K562 (cell line): Measurements from ENCODE around the gene GRIK1. TPM values are rescaled to one million over a fixed set of nuclear protein-coding genes. Genes with fewer than 3 reads are reported as not detected.

Experiments used
- ATF7 ChIP-seq: fragments of 450-650 bp; IDR thresholded peaks from 2 replicates; pipeline ENCODE4 v1.7.1; 2014; ENCODE audit warnings: mild to moderate bottlenecking, moderate library complexity
- BACH1 ChIP-seq: fragments of 200-800 bp; sonication (Bioruptor generic); IDR thresholded peaks from 2 replicates; pipeline ENCODE4 v1.6.1; 2016; ENCODE audit warnings: missing genetic modification characterization, missing compliant biosample characterization
- CEBPB ChIP-seq: fragments of 450-650 bp; IDR thresholded peaks from 2 replicates; pipeline ENCODE4 v1.6.1; 2016; ENCODE audit warnings: missing genetic modification characterization, missing compliant biosample characterization
- ELF4 ChIP-seq: fragments of 450-650 bp; formaldehyde crosslinking; IDR thresholded peaks from 2 replicates; pipeline ENCODE4 v1.4.0; 2022; ENCODE audit warnings: missing genetic modification characterization
- FOXA1 ChIP-seq: fragments of 450-650 bp; IDR thresholded peaks from 2 replicates; pipeline ENCODE4 v1.6.1; 2016; ENCODE audit warnings: mild to moderate bottlenecking, borderline replicate concordance
- RFX1 ChIP-seq: fragments of 450-650 bp; IDR thresholded peaks from 2 replicates; pipeline ENCODE4 v1.6.1; 2016; ENCODE audit warnings: mild to moderate bottlenecking, moderate library complexity
- SREBF1 ChIP-seq: fragments of 150-350 bp; IDR thresholded peaks from 2 replicates; pipeline ENCODE4 v1.6.1; 2014; ENCODE audit warnings: antibody characterized with exemption, low read depth, low read length, borderline replicate concordance
- TBL1XR1 ChIP-seq, 2 experiments: IDR thresholded peaks; 2 replicates each; pipeline ENCODE4 v1.6.1; 2012; ENCODE audit warnings: improper control_type of control experiment in 2 of 2, low read length in 2 of 2, mild to moderate bottlenecking in 1 of 2
- TCFL5 ChIP-seq: fragments of 250-450 bp; sonication (Bioruptor Pico); conservative IDR thresholded peaks from 2 replicates; pipeline ENCODE4 v1.6.1; 2021; ENCODE audit warnings: mild to moderate bottlenecking, moderate library complexity, matching md5 sums
- ZFX ChIP-seq: sonication (generic); formaldehyde crosslinking; IDR thresholded peaks from 2 replicates; pipeline ENCODE4 v1.8.0; 2022; ENCODE audit warnings: mild to moderate bottlenecking, missing genetic modification reagents, moderate library complexity
- ZKSCAN3 ChIP-seq: fragments of 250-450 bp; sonication (Bioruptor Pico); IDR thresholded peaks from 2 replicates; pipeline ENCODE4 v1.4.0; 2020
- ZNF165 ChIP-seq: fragments of 250-450 bp; sonication (Bioruptor Pico); IDR thresholded peaks from 2 replicates; pipeline ENCODE4 v1.4.0; 2020; ENCODE audit warnings: borderline replicate concordance
- ZNF76 ChIP-seq: fragments of 250-450 bp; sonication (Bioruptor Pico); IDR thresholded peaks from 2 replicates; pipeline ENCODE4 v1.4.0; 2020; ENCODE audit warnings: mild to moderate bottlenecking, moderate library complexity, borderline replicate concordance
- ZNF830 ChIP-seq: fragments of 250-450 bp; sonication (Bioruptor Pico); IDR thresholded peaks from 2 replicates; pipeline ENCODE4 v1.5.0; 2021; ENCODE audit warnings: mild to moderate bottlenecking
- polyA plus RNA-seq, 8 experiments: library from polyadenylated mRNA; depleted of rRNA in 4 of 8; stranded (reverse) in 5 of 8; unstranded in 3 of 8; fragments of >200 nt; fragmentation: Nextera tagmentation in 2 of 8; fragmentation: Illumina TruSeq in 1 of 8; extraction: Ambion mirVana in 2 of 8; extraction: Trizol in 1 of 8; gene quantifications; 2 replicates each; pipeline versions ENCODE4 v1.2.1 to v1.2.3, GENCODE V29; 2011 to 2014; ENCODE audit warnings: inconsistent platforms in 1 of 8, missing spikeins in 1 of 8
- total RNA-seq, 7 experiments: library from RNA; depleted of rRNA in 6 of 7; stranded (reverse); fragments of >200 nt in 6 of 7; fragmentation: Illumina TruSeq in 2 of 7; extraction: Trizol in 2 of 7; gene quantifications; 2 replicates each; pipeline versions ENCODE4 v1.2.1 to v1.2.3, GENCODE V29; 2011 to 2021; ENCODE audit warnings: low replicate concordance in 1 of 7
- TF ChIP-seq, protein P1 (sequence below): fragments of 450-650 bp; IDR thresholded peaks from 2 replicates; pipeline ENCODE4 v1.6.1; 2016
- TF ChIP-seq, protein P2 (sequence below): sonication (generic); formaldehyde crosslinking; IDR thresholded peaks from 2 replicates; pipeline ENCODE4 v1.9.0; 2022; ENCODE audit warnings: mild to moderate bottlenecking, missing genetic modification reagents
- TF ChIP-seq, protein P3 (sequence below): fragments of 450-650 bp; IDR thresholded peaks from 2 replicates; pipeline ENCODE4 v1.7.1; 2018; ENCODE audit warnings: mild to moderate bottlenecking, low read depth; ENCODE audit not compliant: partially characterized antibody
- TF ChIP-seq, protein P4 (sequence below): fragments of 250-450 bp; sonication (Bioruptor Pico); IDR thresholded peaks from 2 replicates; pipeline ENCODE4 v1.4.0; 2020; ENCODE audit warnings: mild to moderate bottlenecking, moderate library complexity

The GRIK1 gene
- total and polyA plus RNA-seq, 9 of the 15 experiments (the other 6 are each of a cell fraction or from before 2014, with no cell fraction given), result 0.17 to 2.8 (median 0.53) TPM

DNA sequence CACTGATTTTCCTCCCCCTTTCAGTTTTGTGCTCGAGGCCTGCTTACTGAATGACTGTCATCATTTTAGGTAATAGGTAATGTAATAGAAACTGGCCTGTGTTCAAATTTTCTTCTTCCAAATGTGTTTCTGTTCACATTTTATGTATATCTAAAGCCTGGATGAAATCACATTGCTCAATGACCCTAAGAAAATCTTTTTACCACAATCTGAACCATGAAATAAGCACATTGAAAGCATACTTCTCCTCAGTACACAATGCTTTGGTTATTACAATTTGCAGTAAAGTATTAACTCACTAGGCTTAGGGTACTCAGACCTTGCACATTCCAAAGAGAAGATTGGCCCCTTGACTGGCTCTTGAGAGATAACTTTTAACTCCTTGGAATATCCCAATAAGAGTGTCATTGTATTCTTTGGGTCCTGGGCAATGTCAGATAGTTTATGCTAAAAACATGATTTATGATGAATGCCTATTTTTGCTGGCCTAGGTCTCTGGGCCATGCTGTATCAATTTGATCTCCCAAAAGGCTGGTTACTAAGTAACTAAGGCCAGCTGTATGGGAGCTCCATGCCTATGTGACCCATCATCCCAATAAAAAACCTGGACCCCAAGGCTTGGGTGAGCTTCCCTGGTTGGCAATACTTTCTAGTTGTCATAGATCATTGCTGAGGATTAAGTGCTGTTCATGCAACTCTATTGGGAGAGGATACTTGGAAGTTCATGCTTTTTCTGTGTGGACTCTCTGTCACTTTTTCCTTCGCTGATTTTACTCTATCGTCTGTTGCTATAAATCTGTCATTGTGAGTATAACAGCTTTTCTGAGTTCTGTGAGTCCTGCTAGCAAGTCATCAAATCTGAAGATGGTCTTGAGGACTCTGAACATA, 293.9 kb downstream of the GRIK1 start (continued):
- TF ChIP-seq, protein P1, sequence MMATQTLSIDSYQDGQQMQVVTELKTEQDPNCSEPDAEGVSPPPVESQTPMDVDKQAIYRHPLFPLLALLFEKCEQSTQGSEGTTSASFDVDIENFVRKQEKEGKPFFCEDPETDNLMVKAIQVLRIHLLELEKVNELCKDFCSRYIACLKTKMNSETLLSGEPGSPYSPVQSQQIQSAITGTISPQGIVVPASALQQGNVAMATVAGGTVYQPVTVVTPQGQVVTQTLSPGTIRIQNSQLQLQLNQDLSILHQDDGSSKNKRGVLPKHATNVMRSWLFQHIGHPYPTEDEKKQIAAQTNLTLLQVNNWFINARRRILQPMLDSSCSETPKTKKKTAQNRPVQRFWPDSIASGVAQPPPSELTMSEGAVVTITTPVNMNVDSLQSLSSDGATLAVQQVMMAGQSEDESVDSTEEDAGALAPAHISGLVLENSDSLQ, result peak; percentile 70
- TF ChIP-seq, protein P2, sequence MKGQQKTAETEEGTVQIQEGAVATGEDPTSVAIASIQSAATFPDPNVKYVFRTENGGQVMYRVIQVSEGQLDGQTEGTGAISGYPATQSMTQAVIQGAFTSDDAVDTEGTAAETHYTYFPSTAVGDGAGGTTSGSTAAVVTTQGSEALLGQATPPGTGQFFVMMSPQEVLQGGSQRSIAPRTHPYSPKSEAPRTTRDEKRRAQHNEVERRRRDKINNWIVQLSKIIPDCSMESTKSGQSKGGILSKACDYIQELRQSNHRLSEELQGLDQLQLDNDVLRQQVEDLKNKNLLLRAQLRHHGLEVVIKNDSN (CRISPR knock-in tag), result no peak
- 0 out of 2 replicates have a peak, but pooled peaks have one; percentile 22 for TF ChIP-seq ZFX
- peak; percentile 47; the same call in 1 of the 2 replicates for TF ChIP-seq BACH1
- peak; percentile 29; the same call in 1 of the 2 replicates for TF ChIP-seq CEBPB
- no peak for TF ChIP-seq ZNF830
- 0 out of 4 replicates have a peak, but pooled peaks of 1 of the 2 experiments have one; percentile 10 for TF ChIP-seq TBL1XR1 (IDR thresholded peaks at IDR 0.05; ENCODE audit: low read length in 2 of 2)
- TF ChIP-seq FOXA1, result no peak
- TF ChIP-seq ELF4 (CRISPR knock-in tag), result 0 out of 2 replicates have a peak, but pooled peaks have one; percentile 16
- TF ChIP-seq TCFL5 (CRISPR knock-in tag), result 0 out of 2 replicates have a peak, but pooled peaks have one; percentile 51
- peak; percentile 50 for TF ChIP-seq RFX1
- TF ChIP-seq ZNF76 (CRISPR knock-in tag), result 0 out of 2 replicates have a peak, but pooled peaks have one; percentile 38
- TF ChIP-seq ZNF165, result no peak
- no peak for TF ChIP-seq SREBF1
- TF ChIP-seq, protein P3, sequence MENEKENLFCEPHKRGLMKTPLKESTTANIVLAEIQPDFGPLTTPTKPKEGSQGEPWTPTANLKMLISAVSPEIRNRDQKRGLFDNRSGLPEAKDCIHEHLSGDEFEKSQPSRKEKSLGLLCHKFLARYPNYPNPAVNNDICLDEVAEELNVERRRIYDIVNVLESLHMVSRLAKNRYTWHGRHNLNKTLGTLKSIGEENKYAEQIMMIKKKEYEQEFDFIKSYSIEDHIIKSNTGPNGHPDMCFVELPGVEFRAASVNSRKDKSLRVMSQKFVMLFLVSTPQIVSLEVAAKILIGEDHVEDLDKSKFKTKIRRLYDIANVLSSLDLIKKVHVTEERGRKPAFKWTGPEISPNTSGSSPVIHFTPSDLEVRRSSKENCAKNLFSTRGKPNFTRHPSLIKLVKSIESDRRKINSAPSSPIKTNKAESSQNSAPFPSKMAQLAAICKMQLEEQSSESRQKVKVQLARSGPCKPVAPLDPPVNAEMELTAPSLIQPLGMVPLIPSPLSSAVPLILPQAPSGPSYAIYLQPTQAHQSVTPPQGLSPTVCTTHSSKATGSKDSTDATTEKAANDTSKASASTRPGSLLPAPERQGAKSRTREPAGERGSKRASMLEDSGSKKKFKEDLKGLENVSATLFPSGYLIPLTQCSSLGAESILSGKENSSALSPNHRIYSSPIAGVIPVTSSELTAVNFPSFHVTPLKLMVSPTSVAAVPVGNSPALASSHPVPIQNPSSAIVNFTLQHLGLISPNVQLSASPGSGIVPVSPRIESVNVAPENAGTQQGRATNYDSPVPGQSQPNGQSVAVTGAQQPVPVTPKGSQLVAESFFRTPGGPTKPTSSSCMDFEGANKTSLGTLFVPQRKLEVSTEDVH, result no peak
- TF ChIP-seq, protein P4, sequence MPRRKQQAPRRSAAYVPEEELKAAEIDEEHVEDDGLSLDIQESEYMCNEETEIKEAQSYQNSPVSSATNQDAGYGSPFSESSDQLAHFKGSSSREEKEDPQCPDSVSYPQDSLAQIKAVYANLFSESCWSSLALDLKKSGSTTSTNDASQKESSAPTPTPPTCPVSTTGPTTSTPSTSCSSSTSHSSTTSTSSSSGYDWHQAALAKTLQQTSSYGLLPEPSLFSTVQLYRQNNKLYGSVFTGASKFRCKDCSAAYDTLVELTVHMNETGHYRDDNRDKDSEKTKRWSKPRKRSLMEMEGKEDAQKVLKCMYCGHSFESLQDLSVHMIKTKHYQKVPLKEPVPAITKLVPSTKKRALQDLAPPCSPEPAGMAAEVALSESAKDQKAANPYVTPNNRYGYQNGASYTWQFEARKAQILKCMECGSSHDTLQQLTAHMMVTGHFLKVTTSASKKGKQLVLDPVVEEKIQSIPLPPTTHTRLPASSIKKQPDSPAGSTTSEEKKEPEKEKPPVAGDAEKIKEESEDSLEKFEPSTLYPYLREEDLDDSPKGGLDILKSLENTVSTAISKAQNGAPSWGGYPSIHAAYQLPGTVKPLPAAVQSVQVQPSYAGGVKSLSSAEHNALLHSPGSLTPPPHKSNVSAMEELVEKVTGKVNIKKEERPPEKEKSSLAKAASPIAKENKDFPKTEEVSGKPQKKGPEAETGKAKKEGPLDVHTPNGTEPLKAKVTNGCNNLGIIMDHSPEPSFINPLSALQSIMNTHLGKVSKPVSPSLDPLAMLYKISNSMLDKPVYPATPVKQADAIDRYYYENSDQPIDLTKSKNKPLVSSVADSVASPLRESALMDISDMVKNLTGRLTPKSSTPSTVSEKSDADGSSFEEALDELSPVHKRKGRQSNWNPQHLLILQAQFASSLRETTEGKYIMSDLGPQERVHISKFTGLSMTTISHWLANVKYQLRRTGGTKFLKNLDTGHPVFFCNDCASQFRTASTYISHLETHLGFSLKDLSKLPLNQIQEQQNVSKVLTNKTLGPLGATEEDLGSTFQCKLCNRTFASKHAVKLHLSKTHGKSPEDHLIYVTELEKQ (CRISPR knock-in tag), result 0 out of 2 replicates have a peak, but pooled peaks have one; percentile 13
- TF ChIP-seq ZKSCAN3 (CRISPR knock-in tag), result no peak; the same call in 1 of the 2 replicates
- 0 out of 2 replicates have a peak, but pooled peaks have one; percentile 14 for TF ChIP-seq ATF7
